ENCODE measurements around the gene KATNB1.
"Not testable (repeated sequence)": the region's sequence is repeated elsewhere in the genome, so short reads cannot be mapped to it uniquely, and the experiment has no call there.

The KATNB1 gene

DNA sequence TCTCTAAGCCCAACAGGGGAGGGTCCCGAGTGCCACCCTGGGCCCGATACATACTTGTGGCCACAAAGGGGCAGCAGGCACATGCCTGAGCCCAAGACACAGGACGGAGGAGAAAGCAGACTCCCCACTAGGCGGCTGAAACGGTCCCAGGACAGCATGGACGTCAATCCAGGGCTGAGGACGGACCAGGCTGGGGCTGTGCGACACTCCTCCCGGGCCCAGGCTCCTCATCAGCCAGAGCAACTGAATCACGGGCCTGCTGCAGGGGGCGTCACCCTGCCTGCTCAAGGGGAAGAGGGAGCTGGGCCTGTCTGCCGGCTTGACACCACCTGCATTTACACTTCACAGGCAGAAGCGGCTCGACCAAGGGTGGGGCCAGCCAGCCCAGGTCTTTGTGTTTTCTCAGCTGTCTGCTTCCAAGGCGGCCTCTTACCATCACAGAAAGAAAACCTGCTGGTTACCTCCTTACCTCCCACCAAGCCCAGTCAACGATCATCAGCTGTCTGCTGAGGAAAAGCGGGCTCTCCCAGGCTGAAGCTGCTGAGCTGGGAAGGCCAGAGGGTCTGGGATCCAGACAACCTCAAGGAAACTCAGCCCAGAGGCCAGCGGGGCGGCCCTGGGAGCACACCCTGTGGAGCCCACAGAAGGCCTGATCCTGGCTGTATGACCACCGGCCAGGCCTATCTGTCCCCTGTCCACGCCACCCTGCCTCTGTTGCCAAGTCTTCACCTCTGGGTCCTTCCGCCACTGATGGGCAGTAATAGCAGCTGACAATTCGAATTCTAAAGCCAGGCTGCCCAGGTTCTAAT lies 40.3 kb downstream of the KATNB1 start:
- DNase-seq, result no peak

DNA sequence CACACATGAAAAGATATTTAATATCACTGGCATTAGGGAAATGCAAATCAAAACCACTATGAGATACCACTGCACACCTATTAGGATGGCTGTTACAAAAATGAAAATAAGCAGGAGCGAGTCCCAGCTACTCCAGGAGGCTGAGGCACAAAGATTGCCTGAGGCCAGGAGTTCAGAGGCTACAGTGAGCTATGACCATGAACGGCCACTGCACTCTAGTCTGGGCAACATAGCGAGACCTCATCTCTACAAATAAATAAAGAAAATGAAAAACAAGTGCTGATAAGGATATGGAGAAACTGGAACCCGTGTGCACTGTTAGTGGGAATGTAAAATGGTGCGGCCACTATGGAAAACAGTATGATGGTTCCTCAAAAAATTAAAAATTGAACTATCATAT lies 43.1 kb downstream of the KATNB1 start:
- no peak for DNase-seq

DNA sequence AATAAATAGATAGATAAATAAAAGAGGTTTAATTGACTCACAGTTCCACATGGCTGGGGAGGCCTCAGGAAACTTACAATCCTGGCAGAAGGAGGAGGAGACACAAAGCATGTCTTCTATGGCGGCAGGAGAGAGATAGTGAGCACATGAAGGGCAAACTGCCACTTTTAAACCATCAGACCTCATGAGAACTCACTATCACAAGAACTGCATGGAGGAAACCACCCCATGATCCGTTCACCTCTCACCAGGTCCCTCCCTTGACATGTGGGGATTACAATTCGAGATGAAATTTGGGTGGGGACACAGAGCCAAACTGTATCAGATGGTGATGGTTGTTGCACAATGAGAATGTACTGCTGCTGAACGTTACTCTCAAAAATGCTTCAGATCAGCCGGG lies 44.3 kb downstream of the KATNB1 start:
- not testable (repeated sequence) for DNase-seq

DNA sequence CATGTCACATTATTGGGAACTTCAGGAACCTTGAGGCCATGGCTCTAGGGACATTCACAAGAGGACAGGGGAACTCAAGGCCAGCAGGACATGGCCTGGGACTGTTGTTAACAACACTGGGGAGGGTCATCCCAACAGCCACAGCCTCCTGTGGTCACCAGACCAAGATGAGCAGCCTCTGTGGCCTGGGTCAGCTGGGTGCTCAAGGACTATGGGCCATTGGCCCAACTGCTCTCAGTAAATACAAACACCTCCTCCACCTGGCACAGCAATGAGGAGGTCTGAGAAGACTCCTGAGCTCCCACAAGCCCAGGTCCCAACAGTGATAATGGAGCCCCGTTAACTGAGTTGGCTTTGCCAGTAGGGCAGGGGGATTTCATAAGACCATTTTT lies 45.8 kb downstream of the KATNB1 start:
- DNase-seq, result no peak

DNA sequence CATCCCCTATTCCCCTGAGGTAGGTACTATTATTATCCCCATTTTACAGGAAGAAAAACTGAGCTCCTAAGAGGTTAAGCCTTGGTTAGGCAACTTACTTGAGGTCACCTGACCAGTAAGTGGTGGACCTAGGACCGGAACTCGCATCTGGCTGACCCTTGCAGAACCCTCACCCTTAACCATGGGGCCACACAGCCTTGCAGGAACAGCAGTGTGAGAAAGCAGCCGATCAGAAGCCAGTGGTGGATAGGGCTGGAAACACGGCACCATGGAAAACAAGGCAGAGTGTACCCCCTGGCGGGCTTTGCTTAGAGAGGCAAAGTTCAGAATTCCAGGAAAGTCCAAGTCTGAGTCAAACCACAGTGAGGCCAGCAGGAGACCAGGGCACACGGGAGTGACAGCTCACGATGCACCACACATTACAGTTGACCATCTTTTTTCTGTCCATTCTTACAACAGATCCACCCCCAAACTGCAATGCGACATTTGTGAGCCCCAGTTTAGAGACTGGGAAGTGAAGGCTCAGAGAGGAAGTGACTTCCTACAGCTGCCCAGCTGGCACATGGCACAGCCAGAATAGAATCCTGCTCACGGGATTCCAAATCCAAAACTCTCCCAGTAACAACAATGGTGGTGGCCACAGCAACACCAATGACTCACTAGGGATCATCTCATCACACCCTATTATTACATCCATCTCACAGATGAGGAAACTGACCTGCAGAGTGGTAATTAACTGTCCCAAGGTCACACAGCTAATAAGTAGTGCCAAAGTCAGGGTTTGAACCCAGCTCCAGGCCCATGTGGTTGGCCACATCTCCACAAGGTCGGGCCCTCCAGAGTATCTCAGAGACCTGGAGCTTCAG lies 46.4 kb downstream of the KATNB1 start:
- DNase-seq, result peak; percentile 58 to 84

DNA sequence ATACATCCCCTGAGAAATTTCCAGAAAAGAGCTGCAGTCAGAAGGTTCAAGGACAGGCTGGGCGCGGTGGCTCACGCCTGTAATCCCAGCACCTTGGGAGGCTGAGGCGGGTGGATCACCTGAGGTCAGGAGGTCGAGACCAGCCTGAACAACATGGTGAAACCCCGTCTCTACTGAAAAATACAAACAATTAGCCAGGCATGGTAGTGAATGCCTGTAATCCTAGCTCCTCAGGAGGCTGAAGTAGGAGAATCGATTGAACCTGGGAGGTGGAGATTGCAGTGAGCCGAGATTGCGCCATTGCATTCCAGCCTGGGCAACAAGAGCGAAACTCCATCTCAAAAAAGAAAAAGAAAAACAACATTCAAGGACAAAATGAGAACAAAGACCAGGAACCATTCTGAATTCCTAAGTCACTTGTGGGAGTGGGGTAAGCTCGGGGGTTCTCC lies 47.1 kb downstream of the KATNB1 start:
- DNase-seq, result not testable (repeated sequence)

DNA sequence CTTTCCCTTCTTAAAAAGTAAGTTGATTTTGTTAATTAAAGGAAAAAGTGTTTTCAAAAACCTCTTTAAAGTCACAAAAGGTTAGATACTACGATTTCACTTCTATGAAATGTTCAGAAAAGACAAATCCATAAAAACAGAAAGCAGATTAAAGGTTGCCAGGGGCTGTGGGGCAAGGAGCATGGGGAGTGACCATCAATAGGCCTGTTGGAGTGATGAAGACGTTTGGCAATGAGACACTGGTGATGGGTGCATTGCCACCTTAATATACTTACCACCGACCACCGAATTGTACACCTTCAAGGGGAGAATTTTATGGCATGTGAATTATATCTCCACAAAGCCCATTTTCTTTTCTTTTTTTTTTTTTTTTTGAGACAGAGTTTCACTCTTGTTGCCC lies 47.5 kb downstream of the KATNB1 start:
- no peak for DNase-seq

DNA sequence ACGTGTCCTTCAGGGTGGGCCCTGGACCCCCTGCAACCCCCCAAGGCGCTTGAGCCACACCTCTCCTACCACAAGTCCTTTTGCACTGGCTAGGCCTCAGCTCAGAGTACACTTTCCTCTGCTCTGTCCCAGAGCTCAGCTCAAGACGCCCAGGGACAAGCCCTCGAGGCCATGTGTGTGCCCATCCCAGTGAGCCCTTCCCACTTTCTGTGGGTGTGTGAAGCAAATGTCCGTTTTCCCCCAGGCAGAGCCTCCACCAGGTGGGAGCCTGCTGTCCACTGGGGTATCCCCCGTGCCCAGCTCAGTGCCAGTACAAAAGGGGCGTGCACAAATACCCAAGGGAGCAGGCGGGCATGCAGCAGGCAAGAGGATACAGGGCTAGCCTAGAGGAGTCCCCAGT lies 48.3 kb downstream of the KATNB1 start:
- DNase-seq, result no peak

DNA sequence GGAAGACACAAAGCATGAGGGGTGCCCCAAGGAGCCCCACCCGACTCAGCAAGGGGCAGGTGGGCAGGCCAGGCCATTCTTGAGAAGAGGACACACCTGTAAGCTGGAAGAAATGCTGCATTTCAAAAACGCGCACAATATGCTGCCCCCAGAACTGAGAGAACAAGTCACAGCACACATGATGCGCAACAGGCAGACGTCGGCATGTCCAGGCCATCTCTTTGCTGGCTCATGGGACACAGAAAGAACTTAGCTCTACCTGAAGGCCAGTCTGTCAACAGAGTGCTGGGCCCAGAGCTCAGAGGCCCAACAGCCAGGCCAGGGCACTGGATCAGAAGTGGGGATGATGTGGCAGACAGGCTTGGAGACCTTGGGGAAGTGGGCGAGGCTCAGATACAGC lies 48.8 kb downstream of the KATNB1 start:
- no peak for DNase-seq

DNA sequence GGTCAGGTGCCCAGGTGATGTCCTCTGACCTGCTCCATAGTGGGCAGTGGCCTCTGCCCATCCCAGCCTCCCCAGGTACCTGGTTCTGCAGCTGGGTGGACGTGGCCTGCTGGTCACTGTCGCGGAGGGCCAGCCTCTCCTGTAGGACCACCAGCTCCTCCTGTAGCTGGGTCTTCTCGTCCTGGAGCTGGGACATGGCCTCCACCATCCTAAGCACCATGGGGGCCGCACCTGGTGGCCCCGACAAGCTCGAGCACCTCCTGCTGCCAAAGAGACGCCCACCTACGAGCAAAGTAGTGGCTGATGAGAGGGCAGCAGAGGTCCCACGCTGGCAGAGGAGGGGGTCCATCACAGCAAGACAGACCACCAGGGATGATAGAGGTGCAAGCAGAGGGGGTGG lies 49.8 kb downstream of the KATNB1 start:
- DNase-seq, result no peak

DNA sequence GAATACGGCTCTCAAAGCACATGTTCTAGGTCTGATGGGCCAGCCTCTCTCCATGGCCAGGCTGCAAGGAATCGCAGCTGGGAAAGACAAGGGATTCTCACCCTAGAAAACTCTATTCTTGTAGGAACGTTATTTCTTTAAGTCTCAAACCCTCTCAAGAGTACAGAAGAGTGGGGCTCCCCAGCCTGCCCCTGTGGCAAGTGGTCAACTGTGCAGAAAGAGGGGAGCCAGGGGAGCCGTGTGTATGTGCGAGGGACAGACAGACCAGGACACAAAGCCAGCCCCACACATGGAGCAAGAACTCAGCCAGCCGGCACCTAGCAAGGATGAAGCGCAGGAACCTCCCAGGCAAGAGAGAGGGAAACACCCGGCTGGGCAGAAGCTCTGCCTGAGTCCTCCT lies 50.4 kb downstream of the KATNB1 start:
- DNase-seq, result no peak

DNA sequence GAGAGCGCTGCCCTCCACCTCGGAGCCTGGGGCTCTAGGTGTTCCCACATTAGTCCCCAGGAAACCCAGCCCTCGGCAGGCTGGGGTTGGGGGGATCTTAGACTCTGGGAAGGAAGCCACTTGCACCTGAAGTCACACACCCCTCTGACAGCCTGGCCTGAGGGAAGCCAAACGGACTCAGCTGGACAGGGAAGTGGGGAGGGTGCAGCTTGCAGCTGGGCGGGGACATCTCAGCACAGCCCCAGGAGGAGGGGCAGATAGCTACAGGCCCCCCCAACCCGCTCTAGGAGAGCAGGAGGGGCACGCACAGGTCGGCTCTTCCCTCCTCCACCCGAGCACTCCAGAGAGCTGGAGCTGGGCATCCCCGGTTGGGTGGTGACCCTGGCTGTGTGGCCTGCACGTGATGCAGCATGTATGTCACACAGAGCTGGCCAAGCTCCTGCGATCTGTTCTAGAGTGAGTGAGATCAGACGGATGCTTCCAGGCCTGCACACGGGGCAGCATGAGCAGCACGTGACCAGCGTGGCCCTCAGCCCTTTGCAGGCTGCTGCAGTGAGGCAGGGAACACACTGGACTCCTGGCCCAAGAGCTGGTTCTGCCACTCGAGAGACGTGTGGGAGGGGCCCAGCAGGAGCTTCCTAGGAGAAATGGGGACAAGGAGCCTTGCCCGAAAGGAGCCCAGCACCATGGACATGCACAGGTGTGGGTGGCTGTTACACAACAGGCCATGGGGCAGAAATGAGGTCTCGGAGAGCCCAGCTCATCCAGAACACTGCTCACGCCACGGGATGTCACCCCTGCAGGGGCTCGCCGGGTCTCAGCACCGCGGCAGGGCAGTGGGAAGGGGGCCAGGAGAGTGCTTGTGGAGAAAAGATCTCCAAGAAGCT lies 51.3 kb downstream of the KATNB1 start:
- DNase-seq, result no peak

DNA sequence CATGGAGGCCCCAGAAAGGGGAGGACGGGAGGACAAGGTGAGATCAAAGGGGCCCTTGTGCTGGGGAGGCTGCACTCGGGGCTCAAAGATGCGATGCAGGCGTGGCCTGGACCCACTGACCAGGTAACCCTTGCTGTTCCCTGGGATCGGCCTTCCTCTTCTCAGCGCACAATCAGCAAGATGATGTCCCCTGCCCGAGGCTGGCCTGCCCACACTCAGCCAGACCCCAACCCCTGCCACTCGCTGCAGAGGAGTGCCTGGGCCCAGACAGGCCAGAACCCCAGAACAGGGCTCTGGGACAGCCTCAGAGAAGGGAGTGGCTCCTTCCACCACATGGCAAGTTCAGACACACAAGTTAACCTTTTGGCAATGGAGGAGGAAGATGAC lies 51.9 kb downstream of the KATNB1 start:
- no peak for DNase-seq

DNA sequence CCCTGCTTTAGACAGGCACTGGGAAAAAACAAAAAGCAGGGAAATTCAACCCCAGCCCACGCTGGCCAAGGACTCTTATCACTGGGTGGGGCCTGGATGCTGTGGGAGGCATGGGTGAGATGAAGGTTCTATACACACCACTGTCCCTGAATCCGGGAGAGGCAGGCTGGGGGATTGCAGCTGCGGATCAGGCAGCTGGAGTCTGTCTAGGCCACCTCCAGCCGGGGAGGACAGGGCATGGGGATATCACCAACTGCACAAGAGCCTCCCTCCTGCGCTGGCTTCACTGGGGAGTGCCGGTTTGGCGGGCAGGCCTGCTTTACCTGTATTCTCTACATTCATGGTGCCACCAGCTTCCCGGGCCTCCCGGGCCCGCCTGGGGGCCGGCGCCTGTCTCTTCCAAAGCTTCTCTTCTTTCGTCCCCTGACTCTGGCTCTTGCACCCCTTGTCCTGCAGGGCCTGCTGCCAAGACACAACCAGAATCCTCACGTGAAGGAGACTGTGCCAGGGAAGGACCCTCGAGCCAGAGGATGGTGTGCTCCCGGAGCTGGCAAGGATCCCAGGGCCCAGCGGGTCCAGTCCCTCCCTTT lies 52.8 kb downstream of the KATNB1 start:
- no peak for DNase-seq

DNA sequence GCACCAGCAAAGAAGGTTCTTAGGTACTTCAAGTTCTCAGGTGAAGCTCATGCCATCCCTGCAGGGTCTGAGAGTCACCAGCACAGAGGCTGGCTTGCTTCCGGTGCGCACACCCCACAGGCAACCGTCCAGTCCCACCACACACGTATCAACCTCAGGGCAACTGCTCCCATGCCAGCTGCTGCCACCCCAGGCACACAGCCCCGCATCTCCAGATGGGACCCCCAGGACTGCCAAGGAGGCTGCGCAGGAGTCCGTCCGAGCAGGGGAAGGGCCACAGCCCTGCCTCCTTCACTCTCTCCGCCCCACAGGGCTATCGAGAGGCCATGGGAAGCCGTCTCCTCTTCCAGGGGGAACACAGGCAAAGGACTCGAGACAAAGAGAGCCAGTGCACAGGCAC lies 53.4 kb downstream of the KATNB1 start:
- no peak for DNase-seq

DNA sequence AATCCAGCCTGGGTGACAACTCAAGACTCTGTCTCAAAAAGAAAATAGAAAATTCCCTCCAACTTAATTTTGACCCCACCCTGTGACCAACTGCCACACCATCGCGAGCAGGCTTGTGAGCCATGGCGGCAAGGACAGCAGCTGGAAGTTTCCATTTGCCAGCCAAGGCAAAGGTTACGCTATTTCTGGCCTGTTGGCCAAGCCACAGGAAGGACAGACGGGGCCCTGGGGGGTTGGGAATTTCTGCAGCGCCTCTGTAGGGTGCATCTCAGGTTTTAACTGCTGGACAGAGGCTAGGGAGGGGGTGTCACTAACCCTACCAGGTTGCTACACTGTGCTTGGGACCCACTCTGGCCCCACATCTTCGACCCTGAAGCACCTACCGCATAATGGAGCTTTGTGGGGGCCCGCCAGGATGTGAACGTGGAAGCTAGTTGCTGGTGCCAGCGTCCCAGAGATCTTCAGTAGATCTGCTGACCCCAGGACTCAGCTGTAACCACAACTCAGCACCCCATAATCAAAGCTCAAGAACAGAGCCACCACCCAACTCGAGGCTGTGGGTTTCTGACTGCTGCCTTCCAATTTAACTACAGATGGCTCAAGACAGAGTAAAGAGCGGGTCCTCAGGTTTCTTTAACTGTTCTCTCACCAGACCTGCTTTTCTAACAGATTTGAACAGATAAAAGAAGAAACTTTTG lies 55.8 kb downstream of the KATNB1 start:
- no peak for DNase-seq

DNA sequence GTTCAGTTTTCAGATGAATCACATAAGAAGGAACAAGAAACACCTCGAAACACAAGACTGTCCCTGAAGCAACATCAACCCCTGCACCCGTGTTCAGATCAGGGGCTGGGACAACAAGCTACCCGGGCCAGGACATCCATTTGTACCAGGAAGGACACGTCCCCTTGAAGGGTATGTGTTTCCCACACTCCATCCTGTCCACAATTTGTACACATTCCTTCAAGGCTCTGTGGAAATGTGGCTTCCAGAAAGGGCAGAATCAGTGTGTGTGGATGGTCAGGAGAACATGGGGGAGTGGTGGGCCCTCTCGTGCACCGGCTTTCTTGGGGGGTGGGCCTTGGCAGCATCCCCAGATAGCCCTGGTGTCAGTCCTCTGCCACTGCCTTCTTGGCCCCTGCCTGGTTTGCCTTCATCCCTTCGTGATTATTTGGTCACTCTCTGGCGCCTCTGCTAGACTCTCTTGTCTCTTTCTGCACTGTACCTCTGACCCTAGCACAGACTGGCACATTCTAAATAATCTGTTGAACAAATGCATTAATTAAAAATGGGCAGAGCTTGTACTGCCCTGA lies 56.4 kb downstream of the KATNB1 start:
- DNase-seq, result no peak

DNA sequence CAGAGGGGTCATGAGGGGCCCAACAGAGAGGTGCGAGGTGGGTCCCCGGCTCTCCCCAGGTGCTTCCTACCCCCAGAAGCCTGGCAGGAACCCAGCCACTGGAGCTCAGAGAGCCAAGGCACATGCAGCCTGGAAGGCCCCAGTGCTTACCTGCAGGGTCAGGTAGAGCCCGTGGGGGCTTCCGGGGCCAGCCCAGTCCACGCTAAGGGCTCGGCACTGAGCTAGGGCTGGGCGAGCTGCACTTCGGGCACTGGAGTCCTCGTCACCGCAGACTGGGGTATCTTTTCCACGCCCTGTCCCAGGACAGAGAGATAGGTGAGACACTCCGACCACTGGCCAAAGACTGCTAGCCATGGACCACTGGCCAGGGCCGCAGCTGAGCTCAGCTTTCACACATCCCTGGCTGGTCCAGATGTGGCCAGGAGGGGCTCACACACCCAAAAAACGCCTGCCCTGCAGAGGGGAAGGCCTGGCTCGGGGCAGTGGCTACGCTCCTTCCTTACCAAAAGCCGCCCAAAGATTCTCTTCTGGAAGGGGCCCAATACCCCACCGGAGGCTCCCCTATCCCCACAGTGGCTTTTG lies 59.4 kb downstream of the KATNB1 start:
- DNase-seq, result no peak

DNA sequence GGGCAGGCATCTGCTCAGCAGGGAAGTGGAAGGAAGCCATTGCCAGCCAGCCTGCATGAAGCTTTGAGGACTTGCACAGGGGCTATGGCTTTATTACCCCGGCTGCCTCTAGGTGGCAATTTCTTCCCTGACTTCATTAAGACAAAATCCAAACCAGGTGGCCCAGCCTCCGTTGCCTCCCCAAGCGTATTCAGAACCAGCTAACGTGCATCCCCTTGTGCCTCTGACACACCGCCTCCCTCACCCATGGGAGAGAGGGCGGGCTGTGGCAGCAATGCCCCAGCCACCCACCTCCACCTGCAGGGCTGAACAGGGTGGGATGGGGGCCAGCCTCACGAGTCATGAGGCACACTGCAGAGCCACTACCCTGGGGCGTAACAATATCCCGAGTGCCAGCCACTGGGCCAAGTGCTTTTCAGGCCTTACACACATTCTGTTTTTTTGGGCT lies 59.9 kb downstream of the KATNB1 start:
- DNase-seq, result peak in 1 of 2 donors; percentile 35

DNA sequence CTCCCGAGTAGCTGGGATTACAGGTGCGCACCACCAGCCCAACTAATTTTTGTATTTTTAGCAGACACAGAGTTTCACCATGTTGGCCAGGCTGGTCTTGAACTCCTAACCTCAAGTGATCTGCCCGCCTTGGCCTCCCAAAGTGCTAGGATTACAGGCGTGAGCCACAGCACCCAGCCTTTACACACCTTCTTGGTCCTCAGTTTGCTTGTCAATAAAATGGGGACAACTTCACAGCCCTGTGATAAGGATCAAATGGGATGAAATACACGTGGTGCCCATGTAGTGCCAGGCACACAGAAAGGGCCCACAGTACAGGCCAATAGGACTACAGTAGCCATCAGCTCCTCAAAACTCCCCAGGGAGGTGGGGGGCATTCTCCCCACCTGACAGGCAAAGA lies 60.4 kb downstream of the KATNB1 start:
- DNase-seq, result not testable (repeated sequence)

DNA sequence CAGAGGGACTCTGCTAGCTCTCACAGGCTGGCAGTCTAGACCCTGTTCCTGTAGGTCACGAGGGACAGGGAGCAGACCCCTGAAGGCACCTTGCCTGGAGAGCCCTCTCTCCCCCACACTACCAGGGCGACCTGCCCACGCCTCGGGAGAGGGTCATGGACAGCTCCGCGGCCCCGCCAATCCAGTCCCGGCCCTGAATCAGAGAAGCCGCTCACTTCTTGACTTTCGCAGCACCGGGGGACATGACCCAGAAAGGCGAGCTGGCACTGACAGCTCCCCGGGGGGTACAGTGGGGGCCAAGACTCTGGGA lies 61.6 kb downstream of the KATNB1 start:
- DNase-seq, result no peak

All from inflammatory macrophage treated with lipopolysaccharide for 1 hour (primary cell).